GM12873 (cell line): ENCODE data around the gene POLD3.

Experiments used
- CTCF ChIP-seq: IDR thresholded peaks from 2 replicates; pipeline ENCODE4 v1.5.1; 2012; ENCODE audit warnings: low read depth, mild to moderate bottlenecking, moderate library complexity, low read length, control low read depth; ENCODE audit not compliant: insufficient read depth; ENCODE audit errors: missing control alignments

Gene POLD3

GRCh38 chr11:74669211-74670160, 77.1 kb downstream of the POLD3 start:
- TF ChIP-seq CTCF = no peak

GRCh38 chr11:74670171-74670570, 77.8 kb downstream of the POLD3 start:
- no peak for TF ChIP-seq CTCF

GRCh38 chr11:74671520-74672196, 79.3 kb downstream of the POLD3 start:
- TF ChIP-seq CTCF = no peak

- TF ChIP-seq CTCF = no peak
These were observed 80.1 kb downstream of the POLD3 start for GRCh38 chr11:74672332-74672955.

- no peak for TF ChIP-seq CTCF
These were observed 80.7 kb downstream of the POLD3 start for GRCh38 chr11:74672956-74673692.

- no peak for TF ChIP-seq CTCF
These were observed 81.4 kb downstream of the POLD3 start for GRCh38 chr11:74673693-74674360.
